Measurements from ENCODE around the gene LRRC73.
"Not testable (repeated sequence)": the region's sequence is repeated elsewhere in the genome, so short reads cannot be mapped to it uniquely, and the experiment has no call there.

The LRRC73 gene

GRCh38 chr6:43459535-43459934 lies 50.6 kb downstream of the LRRC73 start:
- no peak for DNase-seq

GRCh38 chr6:43458154-43458553 lies 52.0 kb downstream of the LRRC73 start:
- DNase-seq = not testable (repeated sequence)

GRCh38 chr6:43457643-43458042 lies 52.5 kb downstream of the LRRC73 start:
- DNase-seq = no peak
